Hippocampal formation (tissue), 2 donors: Measurements from ENCODE around the gene TMCO4.
"Not testable (repeated sequence)": the region's sequence is repeated elsewhere in the genome, so short reads cannot be mapped to it uniquely, and the experiment has no call there.

Source experiments
- DNase-seq, 2 donors: peaks; one replicate each; lab custom pipeline; 2025; lab: John Stamatoyannopoulos, UW

TMCO4 gene

DNA sequence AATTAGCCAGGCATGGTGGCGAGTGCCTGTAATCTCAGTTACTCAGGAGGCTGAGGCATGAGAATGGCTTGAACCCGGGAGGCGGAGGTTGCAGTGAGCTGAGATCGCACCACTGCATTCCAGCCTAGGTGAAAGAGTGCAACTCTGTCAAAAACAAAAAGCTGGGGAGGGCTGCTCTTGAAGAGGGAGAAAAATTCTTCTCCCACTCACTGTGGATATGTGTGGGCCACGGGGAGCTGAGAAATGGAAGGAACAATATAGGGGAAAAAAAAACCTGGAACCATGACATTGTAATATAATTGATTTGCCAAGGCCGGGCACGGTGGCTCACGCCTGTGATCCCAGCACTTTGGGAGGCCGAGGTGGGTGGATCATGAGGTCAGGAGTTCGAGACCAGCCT is 163.0 kb downstream of the TMCO4 start:
- not testable (repeated sequence) for DNase-seq

DNA sequence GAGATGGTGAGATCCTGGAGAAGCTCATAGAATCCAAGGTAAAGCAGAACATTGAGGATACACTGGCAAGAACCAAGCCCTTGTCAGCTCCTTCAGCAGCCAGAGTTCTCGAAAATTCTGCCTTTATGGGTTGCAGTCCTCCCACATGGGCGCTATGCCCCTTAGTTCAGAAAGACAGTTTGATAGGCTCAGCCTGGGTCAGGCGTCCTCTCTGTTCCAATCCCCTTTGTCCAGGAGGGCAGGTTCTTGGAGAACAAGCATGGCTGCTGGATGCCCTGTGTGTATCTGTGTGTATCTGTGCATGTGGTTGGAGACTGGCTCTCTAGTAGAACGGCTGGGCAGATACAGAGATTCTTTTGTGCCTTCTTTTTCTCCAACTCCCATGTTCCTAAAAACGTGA is 163.7 kb downstream of the TMCO4 start:
- DNase-seq, result no peak

- no peak for DNase-seq
These were observed 164.1 kb downstream of the TMCO4 start for GRCh38 chr1:19635646-19636045.

- not testable (repeated sequence) for DNase-seq
These were observed 164.7 kb downstream of the TMCO4 start for GRCh38 chr1:19635064-19635463.

- DNase-seq, result no peak
These were observed 166.6 kb downstream of the TMCO4 start for GRCh38 chr1:19633106-19633505.
